Measurements from ENCODE around the gene KREMEN2.

The KREMEN2 gene

DNA sequence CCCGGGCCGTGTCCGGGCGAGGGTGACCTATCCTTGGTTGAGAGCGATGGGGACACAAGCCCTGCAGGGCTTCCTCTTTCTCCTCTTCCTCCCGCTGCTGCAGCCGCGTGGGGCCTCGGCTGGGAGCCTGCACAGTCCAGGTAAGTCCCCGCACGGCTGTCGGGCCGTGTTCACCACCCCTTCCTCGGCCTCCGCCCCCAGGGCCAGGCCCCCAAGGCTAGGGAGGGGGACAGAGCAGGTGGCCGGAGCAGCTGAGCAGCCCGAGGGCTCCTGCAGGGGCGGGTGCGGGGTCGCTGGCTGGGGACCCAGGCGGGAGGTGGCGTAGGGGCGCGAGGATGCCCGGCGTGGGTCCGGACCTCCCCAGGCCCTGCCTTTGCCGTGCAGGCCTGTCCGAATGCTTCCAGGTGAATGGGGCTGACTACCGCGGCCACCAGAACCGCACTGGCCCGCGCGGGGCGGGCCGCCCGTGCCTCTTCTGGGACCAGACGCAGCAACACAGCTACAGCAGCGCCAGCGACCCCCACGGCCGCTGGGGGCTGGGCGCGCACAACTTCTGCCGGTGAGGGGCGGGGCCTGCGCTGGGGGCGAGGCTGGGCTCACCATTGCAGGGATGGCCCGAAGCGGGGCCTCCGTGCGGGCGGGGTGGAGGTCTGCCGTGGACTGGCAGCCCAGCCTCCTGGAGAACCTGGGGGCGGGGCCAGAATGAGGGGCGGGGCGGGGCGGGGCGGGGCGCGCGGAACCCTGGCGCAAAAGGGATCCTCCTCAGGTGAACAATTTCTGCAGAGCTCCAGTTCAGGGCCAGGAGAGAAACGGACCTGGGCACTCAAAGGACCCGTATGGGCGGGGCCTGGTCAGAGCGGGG lies 631 bp downstream of the KREMEN2 start:
- peak; percentile 89 for DNase-seq (ENCODE audit: low spot score)

DNA sequence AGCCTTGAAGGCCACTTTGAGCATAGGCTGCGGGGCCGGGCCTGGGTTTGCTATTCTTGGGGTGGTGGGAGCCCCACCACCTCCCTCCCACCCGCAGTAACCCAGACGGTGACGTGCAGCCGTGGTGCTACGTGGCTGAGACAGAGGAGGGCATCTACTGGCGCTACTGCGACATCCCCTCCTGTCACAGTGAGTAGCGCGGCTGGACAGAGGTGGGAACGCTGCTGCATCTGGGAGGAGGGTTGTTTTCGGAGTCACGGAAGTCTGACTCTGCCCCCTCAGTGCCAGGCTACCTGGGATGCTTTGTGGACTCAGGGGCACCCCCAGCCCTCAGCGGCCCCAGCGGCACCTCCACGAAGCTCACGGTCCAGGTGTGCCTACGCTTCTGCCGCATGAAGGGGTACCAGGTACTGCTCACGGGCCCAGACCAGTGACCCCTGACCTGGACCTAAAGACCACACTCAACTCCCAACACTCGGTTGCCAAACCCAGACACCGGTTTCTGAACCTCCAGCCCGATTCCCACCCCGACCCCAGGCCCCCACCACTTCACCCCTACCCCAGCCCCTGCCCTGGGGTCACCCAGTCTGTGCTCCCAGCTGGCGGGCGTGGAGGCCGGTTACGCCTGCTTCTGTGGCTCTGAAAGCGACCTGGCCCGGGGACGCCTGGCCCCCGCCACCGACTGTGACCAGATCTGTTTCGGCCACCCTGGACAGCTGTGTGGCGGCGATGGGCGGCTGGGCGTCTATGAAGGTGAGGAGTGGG lies 2.1 kb downstream of the KREMEN2 start:
- DNase-seq (ENCODE audit: low spot score): no peak

DNA sequence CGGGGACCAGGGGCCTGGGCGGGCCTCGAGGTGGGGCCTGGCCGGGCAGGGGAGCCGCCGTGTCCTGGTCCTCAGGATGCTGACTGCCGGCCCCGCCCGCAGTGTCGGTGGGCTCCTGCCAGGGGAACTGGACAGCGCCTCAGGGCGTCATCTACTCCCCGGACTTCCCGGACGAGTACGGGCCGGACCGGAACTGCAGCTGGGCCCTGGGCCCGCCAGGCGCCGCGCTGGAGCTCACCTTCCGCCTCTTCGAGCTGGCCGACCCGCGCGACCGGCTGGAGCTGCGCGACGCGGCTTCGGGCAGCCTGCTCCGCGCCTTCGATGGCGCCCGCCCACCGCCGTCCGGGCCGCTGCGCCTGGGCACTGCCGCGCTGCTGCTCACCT lies 2.7 kb downstream of the KREMEN2 start:
- DNase-seq (ENCODE audit: low spot score): no peak

DNA sequence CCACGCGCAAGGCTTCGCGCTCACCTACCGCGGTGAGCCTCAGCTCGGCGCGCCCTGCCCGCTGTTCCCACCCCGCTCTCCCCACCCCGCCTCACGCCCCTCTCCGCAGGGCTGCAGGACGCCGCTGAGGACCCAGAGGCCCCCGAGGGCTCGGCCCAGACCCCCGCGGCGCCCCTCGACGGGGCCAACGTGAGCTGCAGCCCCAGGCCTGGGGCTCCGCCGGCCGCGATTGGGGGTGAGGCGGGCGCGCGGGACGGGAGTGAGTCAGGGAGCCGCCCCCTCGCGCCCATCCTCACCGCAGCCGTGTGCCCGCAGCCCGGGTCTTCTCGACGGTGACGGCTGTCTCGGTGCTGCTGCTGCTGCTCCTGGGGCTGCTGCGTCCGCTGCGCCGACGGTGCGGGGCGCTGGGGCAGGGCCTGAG lies 3.1 kb downstream of the KREMEN2 start:
- DNase-seq (ENCODE audit: low spot score): no peak

DNA sequence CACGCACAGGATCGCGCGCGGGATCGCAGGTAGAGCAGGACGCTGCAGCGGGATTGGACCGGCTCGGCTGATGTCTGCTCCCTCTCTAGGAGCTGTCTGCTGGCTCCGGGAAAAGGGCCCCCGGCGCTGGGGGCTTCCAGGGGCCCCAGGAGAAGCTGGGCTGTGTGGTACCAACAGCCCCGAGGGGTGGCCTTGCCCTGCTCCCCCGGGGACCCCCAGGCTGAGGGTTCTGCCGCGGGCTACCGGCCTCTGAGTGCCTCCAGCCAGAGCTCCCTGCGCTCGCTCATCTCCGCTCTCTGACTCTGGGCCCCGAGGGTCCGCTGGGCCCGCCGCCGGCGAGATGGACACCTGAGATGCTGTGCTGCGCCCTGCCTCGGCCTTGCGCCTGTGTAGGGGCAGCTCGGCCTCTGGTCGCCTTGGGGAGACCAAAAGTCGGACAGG lies 3.7 kb downstream of the KREMEN2 start:
- no peak for DNase-seq (ENCODE audit: low spot score)

- DNase-seq (ENCODE audit: low spot score): no peak
Observed at GRCh38 chr16:2968368-2968737, 4.3 kb downstream of the KREMEN2 start.

DNA sequence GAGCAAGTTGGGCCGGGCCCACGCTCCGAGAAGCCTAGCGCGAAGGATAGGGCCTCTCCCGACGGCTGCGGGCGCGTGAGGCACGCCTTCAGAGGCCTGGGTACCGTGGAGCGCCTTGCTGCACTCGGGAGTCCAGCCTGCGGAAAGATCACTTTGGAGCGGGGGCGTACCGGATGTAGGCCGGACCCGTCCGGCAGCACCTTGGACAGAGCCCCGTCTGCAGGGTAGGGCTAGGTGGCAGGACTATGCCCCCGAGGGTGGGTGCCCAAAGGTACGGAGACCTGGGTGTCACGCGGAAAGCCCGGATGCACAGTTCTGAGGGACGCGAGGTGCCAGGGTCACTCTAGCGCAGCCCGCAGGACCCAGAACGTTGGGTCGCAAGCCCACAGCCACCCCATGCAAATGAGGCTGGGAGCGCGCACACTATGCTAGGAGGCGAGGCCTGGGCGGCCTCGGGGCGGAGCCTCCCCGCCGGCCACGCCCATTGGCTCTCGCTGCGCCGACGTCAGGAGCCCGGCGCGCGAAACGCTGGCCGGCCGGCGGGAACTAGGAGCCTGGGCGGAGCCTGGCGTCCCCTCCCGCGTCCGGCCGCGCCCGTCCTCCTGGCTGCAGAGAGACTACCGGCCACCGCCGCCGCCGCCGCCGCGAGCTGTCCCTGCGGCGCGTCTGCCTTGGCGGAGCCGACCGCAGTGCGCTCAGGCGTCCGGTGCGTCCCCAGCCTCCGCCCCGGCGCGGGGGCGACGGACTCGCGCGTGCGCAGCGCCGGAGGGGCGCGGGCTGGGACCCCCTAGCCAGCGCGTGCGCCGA lies 4.9 kb downstream of the KREMEN2 start, which contains the start of gene PAQR4:
PAQR4 (plus strand) TSS at position 611 of the 807 bp plus-strand sequence. CDS start 327 bp downstream, outside the sequence.
- DNase-seq (ENCODE audit: low spot score): peak; percentile 85

DNA sequence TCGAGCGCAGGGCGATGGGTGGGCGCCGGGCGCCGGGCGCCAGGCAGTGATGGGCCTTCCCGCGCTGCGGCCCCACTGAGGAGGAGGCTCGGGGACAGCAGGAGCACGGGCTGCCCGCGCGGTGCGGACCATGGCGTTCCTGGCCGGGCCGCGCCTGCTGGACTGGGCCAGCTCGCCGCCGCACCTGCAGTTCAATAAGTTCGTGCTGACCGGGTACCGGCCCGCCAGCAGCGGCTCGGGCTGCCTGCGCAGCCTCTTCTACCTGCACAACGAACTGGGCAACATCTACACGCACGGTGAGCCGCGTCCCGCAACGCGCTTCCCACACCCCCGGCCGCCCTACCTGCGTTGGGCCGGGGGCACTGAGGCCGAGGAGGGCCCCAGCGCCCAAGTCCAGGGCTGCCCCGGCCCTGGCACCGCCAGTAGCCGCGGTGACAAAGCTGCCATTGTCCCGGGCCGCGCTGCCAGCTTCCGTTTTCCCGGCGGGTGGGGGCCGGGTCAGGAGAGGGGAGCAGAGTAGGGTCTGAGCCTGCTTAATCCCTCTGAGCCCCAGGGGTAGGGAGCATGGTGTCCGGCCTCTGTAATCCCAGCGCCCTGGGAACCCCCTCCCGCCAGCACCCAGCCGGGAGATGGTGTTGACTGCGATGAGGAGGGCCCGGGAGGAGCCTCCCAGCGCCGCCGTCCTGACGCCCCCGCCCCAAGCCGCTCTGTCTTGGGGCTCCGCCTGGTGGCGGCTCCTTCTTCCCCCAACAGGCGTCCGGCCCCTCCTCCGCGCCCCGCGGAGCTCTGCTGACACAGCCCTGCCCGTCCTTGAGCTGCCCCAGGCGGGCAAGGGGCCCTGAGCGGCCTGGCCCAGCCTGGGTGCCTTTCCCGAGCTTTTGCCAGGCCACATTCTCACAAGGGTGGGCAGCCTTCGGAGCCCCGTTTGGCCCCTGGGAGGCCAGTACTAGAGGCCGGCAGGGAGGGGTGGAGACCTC lies 5.8 kb downstream of the KREMEN2 start:
- no peak for DNase-seq (ENCODE audit: low spot score)

DNA sequence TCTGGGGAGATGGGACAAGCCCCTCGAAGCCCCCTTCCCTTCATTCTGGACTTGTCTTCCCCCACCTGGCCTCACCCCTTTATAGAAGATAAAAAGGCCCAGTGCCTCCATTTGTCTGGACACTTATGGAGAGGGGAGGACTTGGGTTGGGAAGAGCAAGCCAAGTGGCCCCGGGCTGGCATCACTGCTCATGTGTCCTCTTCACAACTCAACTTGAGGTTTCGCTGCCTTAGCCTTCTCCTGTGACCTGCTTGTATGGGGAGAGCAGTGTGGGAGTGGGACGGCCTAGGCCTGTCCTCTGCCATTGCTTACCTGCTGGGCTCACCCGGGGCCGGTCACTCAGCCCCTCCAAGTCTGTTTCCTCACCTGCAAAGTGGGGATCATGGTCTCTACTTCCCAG lies 6.5 kb downstream of the KREMEN2 start:
- no peak for DNase-seq (ENCODE audit: low spot score)

DNA sequence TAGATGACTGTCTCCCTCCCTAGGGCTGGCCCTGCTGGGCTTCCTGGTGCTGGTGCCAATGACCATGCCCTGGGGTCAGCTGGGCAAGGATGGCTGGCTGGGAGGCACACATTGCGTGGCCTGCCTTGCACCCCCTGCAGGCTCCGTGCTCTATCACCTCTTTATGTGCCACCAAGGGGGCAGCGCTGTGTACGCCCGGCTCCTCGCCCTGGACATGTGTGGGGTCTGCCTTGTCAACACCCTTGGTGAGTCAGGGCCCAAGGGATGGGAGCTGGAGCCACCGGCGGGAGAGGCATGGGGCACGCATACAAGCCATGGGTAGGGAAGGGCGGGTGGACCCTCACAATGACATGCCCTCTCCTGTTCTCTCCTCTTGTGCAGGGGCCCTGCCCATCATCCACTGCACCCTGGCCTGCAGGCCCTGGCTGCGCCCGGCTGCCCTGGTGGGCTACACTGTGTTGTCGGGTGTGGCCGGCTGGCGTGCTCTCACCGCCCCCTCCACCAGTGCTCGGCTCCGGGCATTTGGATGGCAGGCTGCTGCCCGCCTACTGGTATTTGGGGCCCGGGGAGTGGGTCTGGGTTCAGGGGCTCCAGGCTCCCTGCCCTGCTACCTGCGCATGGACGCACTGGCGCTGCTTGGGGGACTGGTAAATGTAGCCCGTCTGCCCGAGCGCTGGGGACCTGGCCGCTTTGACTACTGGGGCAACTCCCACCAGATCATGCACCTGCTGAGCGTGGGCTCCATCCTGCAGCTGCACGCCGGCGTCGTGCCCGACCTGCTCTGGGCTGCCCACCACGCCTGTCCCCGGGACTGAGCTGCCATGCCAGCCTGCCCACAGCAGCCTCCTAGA lies 7.3 kb downstream of the KREMEN2 start:
- DNase-seq (ENCODE audit: low spot score): no peak

DNA sequence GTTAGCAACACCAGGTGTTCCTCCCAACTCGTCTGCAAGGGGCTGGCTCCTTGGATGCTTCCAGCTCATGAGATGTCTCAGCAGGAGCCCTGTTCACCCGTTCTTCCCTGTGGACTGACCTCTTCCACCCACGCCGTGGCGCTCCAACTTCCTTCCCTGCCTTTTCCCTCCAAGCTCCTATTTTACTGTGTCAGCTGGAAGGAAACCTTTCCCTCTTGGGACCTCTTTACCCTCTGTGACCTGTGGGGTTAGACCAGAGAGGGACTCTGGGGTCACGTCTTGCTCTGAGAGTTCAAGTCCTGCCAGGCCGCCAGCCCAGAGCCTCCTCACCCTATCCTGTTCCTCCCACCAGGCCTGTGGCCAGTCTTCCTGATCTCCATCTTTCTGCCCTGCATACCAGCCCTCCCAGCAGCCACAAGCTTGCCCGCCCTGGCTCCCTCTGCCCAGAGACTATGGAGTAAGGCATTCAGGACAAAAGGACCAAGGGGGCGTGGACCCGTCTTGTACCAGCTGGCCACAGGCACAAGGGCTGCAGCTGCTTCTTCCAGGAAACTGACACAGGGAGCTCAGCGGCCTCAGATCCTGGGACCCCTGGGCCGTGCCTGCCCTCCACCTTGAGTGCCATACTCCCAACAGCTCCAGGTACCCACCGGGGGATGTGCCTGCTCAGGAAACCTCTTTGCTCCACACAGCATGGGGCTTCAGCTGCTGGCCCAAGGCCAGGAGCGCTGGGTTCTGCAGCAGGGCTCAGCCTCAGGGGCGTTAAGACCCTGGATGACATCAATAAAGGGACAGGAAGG lies 8.1 kb downstream of the KREMEN2 start:
- no peak for DNase-seq (ENCODE audit: low spot score)

DNA sequence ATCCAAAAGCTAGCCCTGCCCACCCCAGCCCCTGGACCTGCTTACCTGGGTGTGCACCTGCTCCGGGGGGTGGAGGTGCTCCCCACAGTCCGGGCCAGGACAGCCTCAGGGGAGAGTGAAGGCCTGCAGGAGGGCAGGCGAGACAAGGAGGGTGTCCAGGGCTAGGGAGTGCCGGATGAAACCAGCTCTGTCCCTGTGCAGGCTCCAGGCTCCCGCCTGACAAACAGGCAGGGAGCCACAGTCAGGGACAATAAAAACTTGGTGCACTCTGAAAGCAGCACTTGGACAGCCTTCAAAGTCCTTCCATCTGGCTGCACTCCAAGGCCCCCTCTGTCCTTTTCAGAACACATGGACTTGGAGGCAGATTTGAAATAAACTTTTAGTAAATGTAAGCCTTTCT lies 9.0 kb downstream of the KREMEN2 start:
- no peak for DNase-seq (ENCODE audit: low spot score)

- no peak for DNase-seq (ENCODE audit: low spot score)
Observed at GRCh38 chr16:2973605-2974318, 9.7 kb downstream of the KREMEN2 start.

GRCh38 chr16:2974319-2975056 lies 10.4 kb downstream of the KREMEN2 start:
- DNase-seq (ENCODE audit: low spot score): no peak

DNA sequence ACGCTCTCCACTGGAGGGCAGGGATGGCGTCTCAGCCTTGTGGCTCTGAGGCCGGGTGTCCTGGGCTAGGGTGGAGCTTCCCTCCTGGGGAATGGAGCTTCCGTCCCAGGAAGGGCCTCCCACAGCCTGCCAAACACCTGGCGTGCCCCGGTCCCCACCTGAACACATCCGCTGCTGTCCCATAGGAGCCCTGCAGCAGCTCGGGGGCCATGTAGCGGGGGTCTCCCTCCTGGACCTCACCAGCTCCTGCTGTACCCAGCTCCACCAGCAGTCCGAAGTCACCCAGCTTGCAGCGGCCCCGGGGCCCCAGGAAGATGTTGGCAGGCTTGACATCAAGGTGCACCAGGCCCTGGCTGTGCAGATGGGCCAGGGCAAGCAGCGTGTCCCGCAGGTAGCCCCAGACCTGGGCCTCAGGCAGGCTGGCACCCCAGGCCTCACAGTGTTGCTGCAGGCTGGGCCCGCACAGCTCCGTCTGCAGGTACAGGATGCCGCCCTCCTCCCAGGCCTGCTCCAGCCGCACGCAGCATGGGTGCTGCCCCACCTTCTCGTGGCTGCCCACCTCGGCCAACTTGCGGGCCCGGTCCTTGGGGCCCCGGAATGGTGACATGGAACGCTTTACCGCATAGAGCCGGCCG lies 11.2 kb downstream of the KREMEN2 start:
- DNase-seq (ENCODE audit: low spot score): no peak

- no peak for DNase-seq (ENCODE audit: low spot score)
Observed at GRCh38 chr16:2976201-2976600, 12.1 kb downstream of the KREMEN2 start.

DNA sequence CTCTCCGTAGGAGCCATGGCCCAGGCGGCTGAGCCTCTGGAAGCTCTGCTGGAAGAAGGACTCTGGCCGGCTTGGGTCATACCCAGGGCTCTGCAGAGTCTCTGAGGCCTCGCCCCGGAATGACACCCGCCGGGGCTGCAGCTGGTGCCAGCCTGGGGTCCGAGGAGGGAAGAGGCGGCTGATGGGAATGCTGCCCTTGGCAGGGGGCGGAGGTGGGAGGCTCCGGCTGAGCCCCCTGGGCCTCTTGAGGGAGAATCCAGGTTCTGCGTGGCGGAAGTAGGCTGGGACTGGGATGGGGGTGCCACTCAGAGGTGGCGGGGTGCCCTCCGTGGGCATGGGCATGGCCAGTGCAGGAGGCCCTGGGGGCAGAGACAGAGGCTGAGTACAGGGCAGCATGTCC lies 12.6 kb downstream of the KREMEN2 start:
- no peak for DNase-seq (ENCODE audit: low spot score)

All from COLO829 (cell line).